ENCODE data around the gene RXRG.

- TF ChIP-seq CTCF (IDR thresholded peaks at IDR 0.05; ENCODE audit: borderline replicate concordance, extremely low read depth, low read length, poor library complexity, severe bottlenecking) = no peak
- no peak for TF ChIP-seq EZH2 (IDR thresholded peaks at IDR 0.05; ENCODE audit: borderline replicate concordance, low read depth, low read length, severe bottlenecking)
Measured at GRCh38 chr1:165463978-165464377, 19.1 kb upstream of the RXRG start.
